HUES48 (cell line): ENCODE results near the gene NKX6-2.

Experiments
- H3K27ac ChIP-seq: one replicate; pipeline ENCODE4 v1.7.0; 2013; ENCODE audit warnings: low read depth, low read length, inconsistent platforms
- H3K27me3 ChIP-seq: 2 replicates; pipeline ENCODE4 v1.6.1; 2013; ENCODE audit warnings: mild to moderate bottlenecking, low read length; ENCODE audit not compliant: control insufficient read depth, insufficient read depth
- H3K36me3 ChIP-seq: 2 replicates; pipeline ENCODE4 v1.6.1; 2013; ENCODE audit warnings: low read length; ENCODE audit not compliant: control insufficient read depth, insufficient read depth
- H3K4me1 ChIP-seq: 2 replicates; pipeline ENCODE4 v1.6.1; 2013; ENCODE audit warnings: mild to moderate bottlenecking, low read length; ENCODE audit not compliant: control insufficient read depth, insufficient read depth
- H3K4me3 ChIP-seq: 2 replicates; pipeline ENCODE4 v1.5.1; 2013; ENCODE audit warnings: mild to moderate bottlenecking, low read depth, low read length
- H3K9ac ChIP-seq: 2 replicates; pipeline ENCODE4 v1.6.1; 2013; ENCODE audit warnings: mild to moderate bottlenecking, low read depth, low read length, moderate library complexity
- H3K9me3 ChIP-seq: 2 replicates; pipeline ENCODE4 v1.6.1; 2013; ENCODE audit warnings: low read length; ENCODE audit not compliant: control insufficient read depth, insufficient read depth

NKX6-2 gene

GRCh38 chr10:132742837-132743194, 43.1 kb downstream of the NKX6-2 start:
- Histone ChIP-seq H3K9ac (no peak overlapping the region), H3K27ac (no peak overlapping the region), H3K4me3 (no peak overlapping the region), H3K27me3 (no peaks in the 10 kb centered on the region), H3K4me1 (peaks cover 23% of the 10 kb centered on the region), H3K36me3 (no peaks in the 10 kb centered on the region), H3K9me3 (no peaks in the 10 kb centered on the region)

- H3K36me3 ChIP-seq: no peaks in the 10 kb centered on the region
- H3K27me3 ChIP-seq: no peaks in the 10 kb centered on the region
- no peak overlapping the region for H3K27ac ChIP-seq
- H3K9me3 ChIP-seq: no peaks in the 10 kb centered on the region
- peaks cover 22% of the 10 kb centered on the region for H3K4me1 ChIP-seq
- no peak overlapping the region for H3K9ac ChIP-seq
- H3K4me3 ChIP-seq: no peak overlapping the region
Measured at GRCh38 chr10:132742167-132742836, 43.6 kb downstream of the NKX6-2 start.

- H3K9me3 ChIP-seq: no peaks in the 10 kb centered on the region
- H3K27me3 ChIP-seq: no peaks in the 10 kb centered on the region
- no peak overlapping the region for H3K4me3 ChIP-seq
- H3K4me1 ChIP-seq: peaks cover 10% of the 10 kb centered on the region
- H3K9ac ChIP-seq: no peak overlapping the region
- H3K27ac ChIP-seq: no peak overlapping the region
- H3K36me3 ChIP-seq: no peaks in the 10 kb centered on the region
Measured at GRCh38 chr10:132740588-132740987, 45.4 kb downstream of the NKX6-2 start.

GRCh38 chr10:132739225-132739613, 46.7 kb downstream of the NKX6-2 start:
- no peak overlapping the region for H3K27ac ChIP-seq
- no peak overlapping the region for H3K9ac ChIP-seq
- no peak overlapping the region for H3K4me3 ChIP-seq
- no peaks in the 10 kb centered on the region for H3K36me3 ChIP-seq
- H3K9me3 ChIP-seq: no peaks in the 10 kb centered on the region
- peaks cover 10% of the 10 kb centered on the region for H3K4me1 ChIP-seq
- no peaks in the 10 kb centered on the region for H3K27me3 ChIP-seq

- Histone ChIP-seq H3K36me3 (no peaks in the 10 kb centered on the region), H3K4me3 (no peak overlapping the region), H3K9me3 (no peaks in the 10 kb centered on the region), H3K27me3 (no peaks in the 10 kb centered on the region), H3K9ac (no peak overlapping the region), H3K4me1 (peaks cover 10% of the 10 kb centered on the region), H3K27ac (no peak overlapping the region)
Measured at GRCh38 chr10:132738454-132739224, 47.3 kb downstream of the NKX6-2 start.

- Histone ChIP-seq H3K4me1 (peaks cover 5% of the 10 kb centered on the region), H3K9ac (no peak overlapping the region), H3K27me3 (no peaks in the 10 kb centered on the region), H3K36me3 (no peaks in the 10 kb centered on the region), H3K4me3 (no peak overlapping the region), H3K9me3 (no peaks in the 10 kb centered on the region), H3K27ac (no peak overlapping the region)
Measured at GRCh38 chr10:132737390-132738048, 48.4 kb downstream of the NKX6-2 start.

GRCh38 chr10:132735923-132736391, 50.0 kb downstream of the NKX6-2 start:
- Histone ChIP-seq H3K27ac (no peak overlapping the region), H3K4me1 (no peaks in the 10 kb centered on the region), H3K27me3 (no peaks in the 10 kb centered on the region), H3K9ac (no peak overlapping the region), H3K4me3 (no peak overlapping the region), H3K36me3 (no peaks in the 10 kb centered on the region), H3K9me3 (no peaks in the 10 kb centered on the region)

- H3K4me1 ChIP-seq: no peaks in the 10 kb centered on the region
- H3K9ac ChIP-seq: no peak overlapping the region
- no peak overlapping the region for H3K27ac ChIP-seq
- no peak overlapping the region for H3K4me3 ChIP-seq
- H3K9me3 ChIP-seq: no peaks in the 10 kb centered on the region
- H3K36me3 ChIP-seq: no peaks in the 10 kb centered on the region
- H3K27me3 ChIP-seq: no peaks in the 10 kb centered on the region
Measured at GRCh38 chr10:132735341-132735775, 50.6 kb downstream of the NKX6-2 start.

GRCh38 chr10:132733926-132734325, 52.0 kb downstream of the NKX6-2 start:
- Histone ChIP-seq H3K9me3 (no peaks in the 10 kb centered on the region), H3K4me1 (no peaks in the 10 kb centered on the region), H3K27ac (no peak overlapping the region), H3K9ac (peak overlapping the region; percentile 5; the same call in 1 of the 2 replicates), H3K4me3 (no peak overlapping the region), H3K27me3 (no peaks in the 10 kb centered on the region), H3K36me3 (no peaks in the 10 kb centered on the region)
